ENCODE measurements around the gene TMC6.
"Not testable (repeated sequence)": the region's sequence is repeated elsewhere in the genome, so short reads cannot be mapped to it uniquely, and the experiment has no call there.

The TMC6 gene

GRCh38 chr17:78154903-78155811, 26.6 kb upstream of the TMC6 start:
- DNase-seq (ENCODE audit: low read depth in 2 of 2), result no peak

DNA sequence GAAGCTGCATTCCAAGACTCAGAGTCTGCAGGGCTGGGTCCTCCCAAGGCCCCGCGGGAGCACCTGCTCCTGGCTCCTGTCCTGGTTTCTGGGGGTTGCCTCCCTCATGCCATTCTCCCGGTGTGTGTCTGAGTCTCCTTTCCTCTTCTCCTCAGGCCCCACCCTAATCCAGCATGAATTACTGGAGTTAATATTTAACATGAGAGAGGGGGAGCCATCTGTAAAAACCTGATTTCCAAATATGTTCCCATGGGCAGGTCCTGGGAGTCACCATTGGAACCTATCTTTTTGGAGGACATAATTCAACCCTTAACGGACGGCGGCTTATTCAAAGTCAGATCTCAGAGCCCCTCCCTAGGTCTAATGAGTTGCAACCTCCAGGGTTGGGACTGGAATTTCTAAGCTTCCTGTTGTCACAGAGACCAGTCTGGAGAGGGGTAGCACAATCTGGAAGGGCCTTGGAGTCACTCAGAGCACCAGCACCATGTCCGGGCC, 23.0 kb upstream of the TMC6 start:
- DNase-seq (ENCODE audit: low read depth in 2 of 2), result no peak

GRCh38 chr17:78148286-78149016, 19.9 kb upstream of the TMC6 start:
- DNase-seq (ENCODE audit: low read depth in 2 of 2), result no peak

GRCh38 chr17:78147315-78147998, 18.9 kb upstream of the TMC6 start:
- DNase-seq (ENCODE audit: low read depth in 2 of 2), result no peak

DNA sequence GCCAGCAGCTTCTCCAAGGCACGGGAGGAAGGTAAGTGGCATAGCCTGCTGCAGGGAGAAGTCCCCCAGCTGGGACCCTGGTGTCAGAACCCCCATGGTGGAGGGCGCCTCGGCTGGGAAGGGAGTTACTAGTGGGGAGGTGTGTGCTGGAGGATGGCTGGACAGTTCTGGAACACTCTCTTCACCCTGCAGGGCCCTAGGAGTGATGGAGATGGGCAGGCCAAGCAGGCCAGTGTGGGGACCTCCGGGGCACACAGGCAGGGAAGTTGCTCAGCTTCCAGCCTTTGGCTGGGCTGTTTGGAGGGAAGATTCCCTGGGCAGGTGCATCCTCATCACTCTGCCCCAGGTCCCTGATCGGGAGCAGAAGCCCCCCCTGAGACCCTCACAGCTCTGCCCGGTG, 18.3 kb upstream of the TMC6 start:
- no peak for DNase-seq (ENCODE audit: low read depth in 2 of 2)

DNA sequence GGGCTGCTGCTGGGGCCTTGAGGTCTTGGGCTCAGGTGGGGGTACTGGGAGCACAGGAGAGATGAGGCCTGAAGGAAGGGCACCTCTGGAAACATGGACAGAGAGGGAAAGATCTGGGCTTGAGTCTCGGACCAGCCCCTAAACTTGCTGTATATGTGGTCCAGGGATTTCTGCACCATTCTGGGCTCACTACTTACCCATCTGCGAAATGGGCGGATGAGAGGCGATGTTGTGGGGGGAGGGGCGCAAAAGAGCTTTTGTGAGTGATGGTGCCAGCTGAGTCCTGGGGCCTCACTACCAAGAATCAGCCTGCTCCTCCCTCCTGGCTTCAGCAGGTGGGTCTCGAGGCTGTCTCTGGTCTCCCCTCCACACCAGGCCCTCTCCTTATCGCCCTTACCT, 17.9 kb upstream of the TMC6 start:
- DNase-seq (ENCODE audit: low read depth in 2 of 2), result no peak

DNA sequence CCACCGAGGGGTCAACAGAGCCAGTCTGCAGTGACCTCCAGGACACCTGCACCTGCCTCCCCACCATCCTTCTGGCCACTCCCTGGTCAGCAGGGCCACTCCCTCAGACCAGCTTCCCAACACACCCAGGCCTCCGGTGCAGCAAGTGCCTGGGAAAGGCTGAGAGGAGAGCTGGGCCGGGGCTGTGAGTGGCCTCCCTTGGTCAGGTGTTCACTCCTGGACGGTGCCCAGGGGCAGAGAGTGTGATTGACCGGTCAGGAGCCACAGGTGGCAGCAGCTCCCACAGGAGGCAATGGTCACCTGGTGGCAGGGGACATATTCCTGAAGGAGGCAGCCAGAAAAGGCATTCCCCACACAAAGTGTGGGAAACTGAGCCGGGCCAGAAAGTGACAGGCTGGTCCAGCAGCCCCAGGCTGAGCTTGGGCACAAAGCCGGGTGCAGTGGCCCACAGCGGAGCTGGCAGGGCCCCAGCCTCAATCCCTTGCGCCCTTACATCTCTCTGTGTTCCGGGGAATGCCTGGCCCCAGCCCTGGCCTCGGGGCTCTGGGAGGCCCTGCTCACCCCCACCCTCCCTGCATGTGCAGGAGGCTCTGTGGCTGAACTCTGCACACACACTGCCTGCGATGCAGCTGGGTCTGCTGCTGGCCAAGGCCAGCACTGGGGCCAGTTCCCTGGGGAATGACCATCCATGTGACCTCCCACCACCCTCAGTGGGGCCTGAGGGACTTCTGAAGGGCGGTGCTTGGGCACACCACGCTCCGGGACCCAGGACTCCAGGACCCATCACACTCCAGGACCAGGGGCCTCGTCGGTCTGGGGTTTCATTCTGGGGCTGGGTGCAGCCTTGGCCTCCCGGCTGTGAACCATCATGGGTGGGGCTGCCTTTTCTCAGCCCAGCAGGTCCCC, 16.4 kb upstream of the TMC6 start:
- DNase-seq (ENCODE audit: low read depth in 2 of 2), result no peak

DNA sequence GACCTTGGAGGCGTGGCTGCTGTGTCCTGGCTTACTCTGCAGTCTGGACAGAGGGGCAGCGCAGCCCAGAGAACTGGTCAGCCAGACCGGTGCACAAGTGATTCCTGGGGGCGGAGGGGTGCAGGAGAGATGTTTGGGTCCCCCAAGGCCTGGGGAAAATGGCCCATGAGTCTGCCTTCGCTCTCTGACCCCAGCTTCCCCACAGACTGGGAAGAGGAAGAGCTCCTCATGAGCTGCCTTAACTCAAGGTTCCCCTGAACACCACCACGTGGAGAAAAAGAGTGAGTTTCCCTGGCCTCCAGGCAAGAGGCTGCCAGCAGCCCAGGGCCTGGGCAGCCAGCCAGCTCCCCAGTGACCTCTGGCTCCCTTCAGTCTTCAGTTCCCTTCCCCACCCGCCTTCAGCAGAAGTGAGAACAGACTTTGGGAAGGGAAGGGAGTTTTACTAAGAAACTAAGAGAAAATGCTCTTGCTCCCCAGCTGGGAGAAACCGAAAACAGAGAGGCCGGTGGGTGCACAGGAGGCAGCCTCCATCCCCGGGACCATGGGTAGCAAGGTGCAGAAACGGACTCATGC, 15.7 kb upstream of the TMC6 start:
- no peak for DNase-seq (ENCODE audit: low read depth in 2 of 2)

DNA sequence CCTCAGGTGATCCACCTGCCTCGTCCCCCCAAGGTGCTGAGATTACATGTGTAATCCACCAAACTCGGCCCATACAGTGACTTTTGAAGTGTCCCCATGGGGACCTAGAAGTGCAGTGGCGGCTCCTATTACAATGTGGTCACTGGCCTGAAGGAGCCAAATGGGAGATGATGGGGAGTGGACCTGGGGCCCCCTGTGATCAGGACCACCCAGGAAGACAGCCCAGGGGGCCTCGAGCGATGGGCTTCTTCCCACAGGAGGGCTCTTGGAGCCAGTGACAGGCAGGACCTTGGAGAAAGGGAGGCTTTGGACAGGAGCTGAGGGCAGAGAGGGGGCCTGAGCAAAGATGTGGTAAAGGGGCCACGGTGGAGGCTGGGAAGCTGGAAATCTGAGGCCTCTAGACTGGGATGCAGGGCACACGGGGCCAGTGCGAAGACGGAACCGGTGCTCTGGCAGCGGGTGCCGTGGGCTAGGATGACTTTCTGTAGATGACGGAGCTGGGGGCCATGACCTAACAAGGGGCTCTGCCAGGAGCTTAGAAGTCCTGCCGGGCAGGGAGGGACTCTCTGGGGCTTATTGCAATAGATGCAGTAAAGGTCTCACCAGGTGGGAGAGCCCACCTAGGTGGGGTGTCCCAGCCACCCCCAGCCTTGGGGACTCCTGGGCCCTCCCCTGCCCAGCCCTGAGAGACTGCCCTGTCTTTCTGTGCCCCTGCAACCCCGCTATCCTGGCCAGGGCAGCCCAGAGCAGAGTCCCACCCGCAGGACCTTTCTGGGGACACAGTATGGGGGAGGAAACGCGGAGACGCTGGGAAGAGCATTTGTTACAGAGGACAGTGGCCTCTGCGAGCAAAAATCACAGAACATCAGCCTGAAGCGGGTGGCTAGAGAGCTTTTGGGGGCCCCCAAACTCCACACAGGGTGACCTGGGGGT, 14.9 kb upstream of the TMC6 start:
- DNase-seq (ENCODE audit: low read depth in 2 of 2), result no peak

DNA sequence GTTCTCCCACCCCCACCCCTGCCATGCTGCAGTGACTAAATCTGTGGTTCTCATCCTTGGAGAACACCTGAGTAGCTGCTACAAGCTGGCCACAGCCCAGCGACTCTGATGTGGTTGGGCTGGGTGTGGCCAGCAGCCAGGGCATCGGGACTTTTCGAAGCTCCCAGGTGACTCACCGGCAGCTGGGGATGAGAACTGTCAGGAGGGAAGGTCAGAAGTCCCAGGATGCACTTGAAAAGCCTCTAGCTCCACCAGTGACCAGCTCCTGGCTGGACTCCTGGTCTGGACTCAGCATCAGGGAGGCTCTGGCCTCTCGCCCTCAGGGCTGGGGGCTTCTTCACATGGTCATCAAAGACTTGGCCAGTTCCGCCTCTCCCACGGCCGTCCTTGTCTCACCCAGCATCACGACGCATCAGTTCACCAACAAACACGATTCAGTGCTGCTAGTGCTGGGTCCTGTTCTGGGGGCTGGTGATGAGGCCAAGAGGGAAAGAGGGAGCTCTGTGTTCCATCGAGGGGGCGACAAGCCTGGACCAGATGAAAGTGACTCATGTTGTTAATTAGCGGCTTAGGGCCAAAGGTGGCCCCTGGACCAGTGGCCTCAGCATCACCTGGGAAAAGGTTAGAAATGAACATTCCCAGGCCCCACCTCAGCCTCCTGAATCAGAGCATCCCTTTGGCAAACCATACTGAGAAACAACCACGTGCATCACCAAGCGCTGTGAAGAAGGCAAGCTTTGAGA, 13.7 kb upstream of the TMC6 start:
- no peak for DNase-seq (ENCODE audit: low read depth in 2 of 2)

GRCh38 chr17:78141437-78142118, 13.0 kb upstream of the TMC6 start:
- no peak for DNase-seq (ENCODE audit: low read depth in 2 of 2)

DNA sequence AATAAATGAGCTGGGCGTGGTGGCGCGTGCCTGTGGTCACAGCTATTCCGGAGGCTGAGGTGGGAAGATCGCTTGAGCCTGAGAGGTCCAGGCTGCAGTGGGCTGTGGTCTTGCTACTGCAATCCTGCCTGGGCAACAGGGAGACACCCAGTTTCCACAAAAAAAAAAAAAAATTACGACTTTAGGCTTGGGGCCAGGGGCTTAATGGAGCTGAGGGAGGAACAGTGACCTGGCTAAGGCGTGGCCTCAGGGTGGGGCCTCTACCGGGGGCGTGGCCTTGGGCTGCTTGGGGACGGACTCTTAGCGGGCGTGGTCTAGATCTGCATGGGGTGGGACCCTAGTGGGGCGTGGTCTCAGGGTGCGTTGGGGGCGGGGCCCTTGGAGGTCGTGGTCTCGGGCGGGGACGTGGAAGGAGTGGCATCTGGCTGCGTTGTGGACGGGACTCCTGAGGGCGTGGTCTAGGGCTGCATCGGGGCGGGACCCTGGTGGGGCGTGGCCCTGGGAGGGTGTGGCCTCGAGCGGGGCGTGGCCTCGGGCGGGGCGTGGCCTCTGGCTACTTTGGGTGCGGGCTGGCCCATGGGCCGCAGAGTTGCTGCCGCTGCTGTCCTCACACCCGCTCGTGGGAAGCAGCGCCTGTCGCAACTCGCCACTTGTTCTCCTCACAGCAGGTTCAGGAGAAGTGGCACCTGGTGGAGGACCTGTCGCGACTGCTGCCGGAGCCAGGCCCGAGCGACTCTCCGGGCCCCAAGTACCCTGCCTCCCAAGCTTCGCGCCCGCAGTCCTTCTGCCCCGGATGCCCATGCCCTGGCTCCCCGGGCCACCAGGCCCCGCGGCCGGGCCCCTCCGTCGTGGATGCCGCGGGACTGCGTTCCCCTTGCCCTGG, 11.9 kb upstream of the TMC6 start:
- DNase-seq (ENCODE audit: low read depth in 2 of 2), result peak; percentile 79 to 89

DNA sequence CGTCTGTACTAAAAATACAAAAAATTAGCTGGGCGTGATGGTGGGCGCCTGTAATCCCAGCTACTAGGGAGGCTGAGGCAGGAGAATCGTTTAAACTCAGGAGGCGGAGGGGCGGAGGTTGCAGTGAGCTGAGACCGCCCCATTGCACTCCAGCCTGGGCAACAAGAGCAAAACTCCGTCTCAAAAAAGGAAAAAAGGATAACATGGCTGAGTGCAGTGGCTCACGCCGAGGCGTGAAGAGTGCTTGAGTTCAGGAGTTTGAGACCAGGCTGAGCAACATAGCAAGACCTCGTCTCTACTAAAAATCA, 11.3 kb upstream of the TMC6 start:
- not testable (repeated sequence) for DNase-seq (ENCODE audit: low read depth in 2 of 2)

- DNase-seq (ENCODE audit: low read depth in 2 of 2), result no peak
Observed at GRCh38 chr17:78138204-78139060, 9.9 kb upstream of the TMC6 start.

DNA sequence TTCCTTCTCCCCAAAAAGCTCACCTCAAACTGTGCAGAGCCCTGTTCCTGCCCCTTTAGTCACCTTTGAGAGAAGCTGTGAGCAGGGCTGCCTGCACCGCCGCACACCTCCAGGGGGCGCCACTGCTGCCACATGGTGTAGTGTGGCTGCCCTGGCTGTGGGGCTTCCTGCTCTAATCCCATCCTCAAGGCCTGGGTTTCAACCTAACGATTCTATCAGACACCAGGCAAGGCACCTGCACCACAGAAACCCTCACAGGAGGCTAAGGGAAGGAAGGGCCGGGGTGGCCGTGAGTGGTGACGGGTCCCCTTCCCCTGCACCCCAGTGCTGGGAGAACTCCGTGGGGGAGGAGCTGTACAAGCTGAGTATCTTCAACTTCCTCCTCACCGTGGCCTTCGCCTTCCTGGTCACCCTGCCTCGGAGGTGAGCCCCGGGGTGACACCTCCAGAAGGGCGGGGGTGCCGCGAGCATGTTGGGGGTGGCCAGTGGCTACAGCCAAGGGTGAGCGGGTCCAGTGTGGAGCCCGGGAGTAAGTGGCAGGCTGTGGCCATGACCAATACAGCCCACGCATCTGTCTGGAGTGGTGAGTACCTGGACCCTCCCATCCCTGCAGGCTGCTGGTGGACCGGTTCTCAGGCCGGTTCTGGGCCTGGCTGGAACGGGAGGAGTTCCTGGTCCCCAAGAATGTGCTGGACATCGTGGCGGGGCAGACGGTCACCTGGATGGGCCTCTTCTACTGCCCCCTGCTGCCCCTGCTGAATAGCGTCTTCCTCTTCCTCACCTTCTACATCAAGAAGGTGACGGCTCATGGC, 9.0 kb upstream of the TMC6 start:
- DNase-seq (ENCODE audit: low read depth in 2 of 2), result no peak
